Measurements from ENCODE around the gene DCANP1. TPM values are rescaled to one million over a fixed set of nuclear protein-coding genes. Genes with fewer than 3 reads are reported as not detected.
A peak's percentile ranks its signal among the peaks of the same experiment; 100 is the strongest.

DCANP1 gene
- total and polyA plus RNA-seq, 9 of the 15 experiments (the other 6 are each of a cell fraction or from before 2014, with no cell fraction given), result not detected

DNA sequence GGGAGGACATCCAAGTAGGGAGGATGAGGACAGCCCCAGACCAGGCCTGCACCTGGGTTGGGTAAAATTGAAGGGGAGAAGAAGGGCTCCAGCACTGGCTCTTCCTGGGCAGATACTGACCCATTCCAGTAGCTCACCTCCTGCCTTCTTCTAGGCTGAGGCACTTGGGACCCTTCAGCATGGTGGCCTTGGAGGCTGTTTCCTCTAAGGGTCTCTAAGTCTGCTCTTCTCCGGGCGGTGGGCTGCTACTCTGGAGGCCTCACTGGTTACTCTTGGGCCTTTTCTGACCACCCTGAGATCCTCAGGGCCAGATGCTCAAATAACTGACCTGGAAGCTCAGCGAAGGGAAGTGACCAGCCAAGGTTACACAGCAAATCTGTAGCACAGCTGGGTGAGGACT is 7.8 kb upstream of the DCANP1 start:
- TF ChIP-seq ZNF668 (CRISPR knock-in tag; IDR thresholded peaks at IDR 0.05) (no peak), GTF2E2 (tag; IDR thresholded peaks at IDR 0.05) (no peak)
- no TSS peak for BruUV-seq (replicated peaks)
- H3K4me2 ChIP-seq (ENCODE audit: insufficient read depth, low read length), result no peak overlapping the region
- H2AFZ ChIP-seq (ENCODE audit: low read depth, low read length), result peak overlapping the region; percentile 7; the same call in 1 of the 2 replicates
- H3K9ac ChIP-seq (ENCODE audit: insufficient read depth in 1 of 2, low read depth in 2 of 2, low read length in 2 of 2), result no peak overlapping the region
- DNase-seq (ENCODE audit: extremely low read depth in 1 of 4, low spot score in 3 of 4) (no peak), FAIRE-seq (no peak), ATAC-seq (no peak)
- H3K36me3 ChIP-seq (ENCODE audit: control insufficient read depth, insufficient read depth, low read length), result no peaks in the 10 kb centered on the region
- no peaks in the 10 kb centered on the region for H3K9me1 ChIP-seq (ENCODE audit: control insufficient read depth, insufficient read depth, low read length)
- no peaks in the 10 kb centered on the region; a peak in 2 of 5 replicates for H3K27me3 ChIP-seq (ENCODE audit: control insufficient read depth in 2 of 2, insufficient read depth in 2 of 2, low read length in 2 of 2)
- no peak overlapping the region for H3K4me3 ChIP-seq
- no peaks in the 10 kb centered on the region for H4K20me1 ChIP-seq (replicated peaks; ENCODE audit: control insufficient read depth, insufficient read depth, low read length)
- peaks cover 4% of the 10 kb centered on the region; the same call in 1 of the 3 replicates for H3K79me2 ChIP-seq (ENCODE audit: control insufficient read depth, insufficient read depth, low read length)
- no peak overlapping the region for H3K27ac ChIP-seq (ENCODE audit: extremely low read depth, low read depth, low read length)
- 88% methylated on average over 3 of the region's 3 CpGs for WGBS (ENCODE audit: insufficient coverage, low coverage, missing lambda C conversion rate)
- ChIA-PET POLR2A (interaction anchor here (0.6 to 1.3 kb wide), 3 partner anchors 9 to 1065 kb away, joined by 3 to 4 read pairs (median 3); no protein-coding TSS in a partner anchor), CTCF (ENCODE audit: low intra/inter-chr PET ratio) (no interaction called here)
- in situ Hi-C loops (cut with MboI) (no loop called here), intact Hi-C loops (cut with micrococcal nuclease) (no loop called here)
- no peaks in the 10 kb centered on the region for H3K9me3 ChIP-seq (replicated peaks; ENCODE audit: control insufficient read depth, insufficient read depth, low read depth, low read length)
- H3K4me1 ChIP-seq (replicated peaks in 1 of 2; ENCODE audit: control insufficient read depth in 2 of 2, insufficient read depth in 2 of 2, low read length in 2 of 2), result peaks cover 24 to 47% of the 10 kb centered on the region in 2 experiments

DNA sequence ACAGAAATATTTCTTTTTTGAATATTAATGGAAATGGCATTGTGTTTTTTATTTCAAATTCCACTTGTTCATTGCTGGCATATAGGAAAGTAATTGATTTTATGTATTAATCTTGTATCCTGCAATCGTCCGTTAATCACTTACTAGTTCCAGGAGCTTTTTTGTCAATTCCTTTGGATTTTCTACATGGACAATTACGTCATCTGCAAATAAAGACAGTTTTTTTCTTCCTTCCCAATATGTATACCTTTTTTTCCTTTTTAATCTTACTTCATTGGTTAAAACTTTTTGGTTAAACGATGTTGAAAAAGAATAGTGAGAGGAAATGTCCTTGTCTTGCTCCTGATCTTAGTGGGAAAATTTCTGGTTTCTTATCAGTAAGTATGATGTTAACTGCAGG is 6.5 kb upstream of the DCANP1 start:
- no peak overlapping the region for H3K4me2 ChIP-seq (ENCODE audit: insufficient read depth, low read length)
- CTCF ChIA-PET (ENCODE audit: low intra/inter-chr PET ratio), result no interaction called here
- H2AFZ ChIP-seq (ENCODE audit: low read depth, low read length), result no peak overlapping the region
- FAIRE-seq (no peak), ATAC-seq (no peak), DNase-seq (ENCODE audit: extremely low read depth in 1 of 4, low spot score in 3 of 4) (no peak)
- H3K79me2 ChIP-seq (ENCODE audit: control insufficient read depth, insufficient read depth, low read length), result peaks cover 4% of the 10 kb centered on the region; the same call in 1 of the 3 replicates
- intact Hi-C loops (cut with micrococcal nuclease) (no loop called here), in situ Hi-C loops (cut with MboI) (no loop called here)
- no peaks in the 10 kb centered on the region for H3K9me1 ChIP-seq (ENCODE audit: control insufficient read depth, insufficient read depth, low read length)
- H3K36me3 ChIP-seq (ENCODE audit: control insufficient read depth, insufficient read depth, low read length), result no peaks in the 10 kb centered on the region
- no TSS peak for BruUV-seq (replicated peaks)
- no peaks in the 10 kb centered on the region; a peak in 3 of 5 replicates for H3K27me3 ChIP-seq (ENCODE audit: control insufficient read depth in 2 of 2, insufficient read depth in 2 of 2, low read length in 2 of 2)
- H3K27ac ChIP-seq (ENCODE audit: extremely low read depth, low read depth, low read length), result no peak overlapping the region
- H3K4me1 ChIP-seq (replicated peaks in 1 of 2; ENCODE audit: control insufficient read depth in 2 of 2, insufficient read depth in 2 of 2, low read length in 2 of 2), result peaks cover 17 to 35% of the 10 kb centered on the region in 2 experiments
- no peak overlapping the region for H3K4me3 ChIP-seq
- no peaks in the 10 kb centered on the region for H4K20me1 ChIP-seq (replicated peaks; ENCODE audit: control insufficient read depth, insufficient read depth, low read length)
- POLR2A ChIA-PET, result no interaction called here
- WGBS (ENCODE audit: insufficient coverage, low coverage, missing lambda C conversion rate), result 55% methylated on average over 4 of the region's 4 CpGs
- H3K9ac ChIP-seq (ENCODE audit: insufficient read depth in 1 of 2, low read depth in 2 of 2, low read length in 2 of 2), result no peak overlapping the region
- TF ChIP-seq ZBTB8A (IDR thresholded peaks at IDR 0.05; ENCODE audit: partially characterized antibody) (no peak), CEBPG (CRISPR knock-in tag; IDR thresholded peaks at IDR 0.05) (no peak), CEBPG (tag; conservative IDR thresholded peaks at IDR 0.05 in 1 of 2, IDR thresholded peaks at IDR 0.05 in 1 of 2) (0 out of 4 replicates have a peak, but pooled peaks of 1 of the 2 experiments have one; percentile 3), ZFP1 (CRISPR knock-in tag; IDR thresholded peaks at IDR 0.05) (no peak)
- no peaks in the 10 kb centered on the region for H3K9me3 ChIP-seq (replicated peaks; ENCODE audit: control insufficient read depth, insufficient read depth, low read depth, low read length)
